GM19372 (cell line): ENCODE data around the gene ZDHHC1.

ENCODE experiments used
- ATAC-seq: cut with Tn5 transposase; IDR thresholded peaks from one replicate; pipeline ENCODE4 v1.9.1; 2021; ENCODE audit warnings: mild to moderate bottlenecking, low read depth, moderate library complexity; ENCODE audit not compliant: unreplicated experiment

The ZDHHC1 gene

DNA sequence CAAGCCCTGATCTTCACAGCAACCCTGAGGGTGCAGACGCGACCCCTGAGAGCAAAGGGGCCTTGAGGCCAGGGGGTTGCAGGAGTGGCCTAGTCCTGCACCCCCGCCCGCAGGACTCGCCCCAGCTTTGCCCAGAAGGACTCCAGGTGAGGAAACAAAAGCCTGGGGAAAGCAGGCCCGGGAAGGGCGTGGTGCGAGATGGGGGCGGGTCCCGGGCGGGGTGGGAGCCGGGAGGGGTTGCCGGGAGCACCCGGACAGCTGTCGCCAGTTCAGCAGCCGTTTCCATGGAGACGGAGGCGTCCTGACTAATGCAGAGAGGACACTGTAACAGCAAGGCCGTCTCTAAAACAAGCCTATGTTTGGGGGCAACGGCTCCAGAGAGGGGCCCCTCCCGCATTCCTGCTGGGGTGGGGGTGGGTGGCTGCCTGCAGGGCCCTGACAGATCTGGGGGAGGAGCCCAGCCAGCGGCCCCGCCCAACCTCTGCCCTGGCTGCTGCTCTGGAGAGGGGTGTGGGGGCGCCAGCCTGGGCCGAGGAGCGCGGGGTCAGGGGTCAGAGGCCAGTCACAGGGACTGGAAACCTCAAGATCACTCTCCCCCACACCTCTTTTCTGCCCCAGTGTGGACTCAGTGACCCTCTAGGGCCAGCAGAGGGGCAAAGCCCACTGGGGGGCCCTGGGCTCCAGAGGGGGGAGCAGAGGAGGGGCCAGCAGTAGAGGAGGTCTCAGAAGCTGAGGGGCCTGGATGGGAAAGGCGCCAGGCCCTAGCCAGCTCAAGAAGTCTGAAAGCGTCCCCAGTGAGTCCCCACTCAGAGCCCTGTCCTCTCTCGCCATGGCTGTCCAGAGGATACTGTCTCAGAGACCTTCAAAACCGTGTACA lies 19.9 kb downstream of the ZDHHC1 start:
- no peak for ATAC-seq

DNA sequence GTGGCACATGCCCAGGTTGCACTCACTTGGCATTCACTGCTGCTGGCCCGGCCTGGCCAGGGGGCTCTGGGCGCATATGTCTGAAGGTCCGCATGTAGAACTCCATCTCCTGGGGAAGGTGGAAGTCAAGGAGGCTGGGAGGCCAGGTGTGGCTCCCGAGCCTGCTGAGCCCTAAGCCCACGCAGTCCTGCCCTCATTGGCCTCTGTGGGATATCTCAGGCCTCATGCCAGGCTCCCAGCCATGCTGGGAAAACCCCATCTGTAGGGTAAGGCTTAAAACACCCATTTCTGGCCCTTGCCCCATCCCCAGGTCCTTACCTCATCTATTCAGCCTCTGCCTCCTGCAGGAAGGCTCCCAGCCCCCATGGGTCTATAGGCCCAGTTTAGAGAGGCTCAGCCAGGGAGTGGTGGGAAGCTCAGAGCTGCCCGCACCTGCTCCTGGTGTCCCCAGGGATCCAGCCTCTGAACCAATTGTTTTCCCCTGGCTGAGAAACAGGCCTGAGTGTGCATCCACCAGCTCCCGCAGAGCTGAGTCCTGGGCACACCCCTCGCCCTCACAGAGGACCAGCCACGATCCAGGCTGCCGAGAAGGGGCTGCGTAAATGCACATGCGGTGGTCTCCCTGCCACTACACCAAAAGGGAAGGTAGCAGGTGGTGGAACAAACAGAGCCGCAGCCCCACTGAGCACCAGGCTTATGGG lies 20.7 kb downstream of the ZDHHC1 start:
- ATAC-seq, result no peak

DNA sequence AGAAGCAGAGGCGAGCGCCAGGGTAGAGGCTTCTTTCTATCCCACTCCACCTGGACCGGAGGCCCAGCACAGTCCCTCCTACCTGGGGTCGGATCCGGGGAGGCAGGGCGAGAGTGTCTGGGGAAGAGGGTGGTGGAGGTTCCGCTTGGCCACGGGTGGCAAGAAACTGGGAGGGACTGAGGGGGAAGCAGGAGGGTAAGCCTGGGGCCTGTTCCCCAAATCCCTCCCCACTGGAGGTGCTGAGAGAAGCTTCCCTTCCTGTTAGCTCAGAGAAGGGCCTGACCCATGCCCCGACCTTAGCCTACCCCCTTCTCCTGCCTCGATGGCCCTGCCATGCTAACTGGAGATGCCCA lies 21.2 kb downstream of the ZDHHC1 start:
- ATAC-seq, result no peak

DNA sequence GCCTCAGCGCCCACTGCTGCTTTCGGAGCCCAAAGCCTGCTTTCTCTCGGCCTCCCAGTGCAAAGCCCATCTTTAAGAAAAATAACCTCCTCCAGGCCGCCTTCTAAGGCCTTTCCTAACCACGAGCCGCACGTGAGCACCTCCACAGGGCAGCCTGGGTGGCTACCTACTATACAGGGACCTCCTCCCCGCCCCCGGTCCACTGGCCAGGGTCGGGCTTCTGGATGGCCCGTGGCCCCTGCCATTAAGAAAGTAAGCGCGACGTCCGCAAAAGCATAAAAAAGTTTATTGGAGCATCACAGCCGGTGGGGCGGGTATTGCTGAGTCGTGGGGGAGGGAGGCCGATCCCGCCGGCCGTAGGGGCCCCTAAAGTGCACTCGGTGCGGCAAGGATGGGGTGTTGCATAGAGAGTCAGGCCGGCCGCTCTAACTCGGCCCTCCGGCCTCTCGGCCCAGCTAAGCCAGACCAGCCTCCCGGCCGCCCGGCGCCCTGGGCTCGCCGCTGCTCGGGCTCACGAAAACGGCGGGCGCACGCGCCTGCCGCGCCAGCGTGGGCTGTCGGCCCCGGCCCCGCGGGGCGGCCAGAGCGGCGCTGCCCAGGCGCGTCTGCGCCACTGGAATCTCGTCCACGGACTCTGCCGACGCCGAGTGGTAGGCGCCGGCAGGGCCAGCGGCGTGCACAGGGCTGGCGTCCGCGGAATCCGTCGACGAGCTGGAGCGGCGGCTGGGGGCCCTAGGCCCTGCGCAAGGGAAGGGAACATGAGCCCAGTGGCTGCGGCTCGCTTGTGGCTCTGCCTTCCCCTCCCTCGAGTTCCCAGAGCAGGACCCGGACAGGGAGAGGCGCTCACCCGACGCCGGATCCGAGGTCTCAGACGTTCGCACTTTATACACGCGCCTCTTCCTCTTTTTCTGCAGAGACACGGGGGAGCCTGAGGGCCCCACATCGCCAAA lies 21.8 kb downstream of the ZDHHC1 start:
- no peak for ATAC-seq

GRCh38 chr16:67393788-67394154 lies 22.5 kb downstream of the ZDHHC1 start:
- ATAC-seq, result no peak

DNA sequence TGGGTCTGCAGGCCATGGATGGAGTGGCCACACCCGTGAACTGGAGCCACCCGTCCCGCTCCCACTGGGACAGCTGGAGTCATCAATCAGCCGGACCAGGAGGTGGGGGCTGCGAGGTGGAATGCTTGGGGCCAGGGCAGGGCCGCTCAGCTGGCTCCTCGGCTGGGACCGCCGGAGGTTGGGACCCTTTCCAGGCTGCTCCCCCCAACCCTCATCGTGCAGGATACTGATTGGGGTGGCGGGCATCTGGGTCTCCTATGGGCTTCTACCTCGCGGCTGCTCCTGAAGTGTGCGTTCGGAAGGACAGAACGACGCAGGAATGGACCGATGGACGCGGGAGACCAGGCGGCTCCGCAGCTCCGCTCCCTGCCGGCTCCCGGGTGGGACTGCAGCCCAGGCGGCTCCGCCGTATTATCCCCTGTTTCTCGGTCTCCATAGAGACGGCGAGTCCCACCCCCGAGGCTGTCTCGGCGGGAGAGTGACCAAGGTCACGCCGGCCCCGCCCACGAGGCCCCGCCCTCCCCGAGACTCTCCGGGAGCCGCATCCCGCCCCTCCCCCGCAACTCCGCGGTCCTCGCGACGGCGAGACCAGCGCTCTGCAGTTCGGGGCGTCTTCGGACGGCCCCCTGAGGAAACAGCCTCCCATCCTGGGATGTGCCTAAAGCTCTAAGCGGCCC lies 23.0 kb downstream of the ZDHHC1 start, which contains the start of gene TPPP3:
TSS of gene TPPP3 (minus strand) at position 388 of the 677 bp plus-strand sequence. CDS start 2,387 bp downstream, outside the sequence.
- no peak for ATAC-seq

GRCh38 chr16:67392301-67393059 lies 23.8 kb downstream of the ZDHHC1 start:
- ATAC-seq, result no peak

GRCh38 chr16:67391424-67392300 lies 24.6 kb downstream of the ZDHHC1 start:
- no peak for ATAC-seq

DNA sequence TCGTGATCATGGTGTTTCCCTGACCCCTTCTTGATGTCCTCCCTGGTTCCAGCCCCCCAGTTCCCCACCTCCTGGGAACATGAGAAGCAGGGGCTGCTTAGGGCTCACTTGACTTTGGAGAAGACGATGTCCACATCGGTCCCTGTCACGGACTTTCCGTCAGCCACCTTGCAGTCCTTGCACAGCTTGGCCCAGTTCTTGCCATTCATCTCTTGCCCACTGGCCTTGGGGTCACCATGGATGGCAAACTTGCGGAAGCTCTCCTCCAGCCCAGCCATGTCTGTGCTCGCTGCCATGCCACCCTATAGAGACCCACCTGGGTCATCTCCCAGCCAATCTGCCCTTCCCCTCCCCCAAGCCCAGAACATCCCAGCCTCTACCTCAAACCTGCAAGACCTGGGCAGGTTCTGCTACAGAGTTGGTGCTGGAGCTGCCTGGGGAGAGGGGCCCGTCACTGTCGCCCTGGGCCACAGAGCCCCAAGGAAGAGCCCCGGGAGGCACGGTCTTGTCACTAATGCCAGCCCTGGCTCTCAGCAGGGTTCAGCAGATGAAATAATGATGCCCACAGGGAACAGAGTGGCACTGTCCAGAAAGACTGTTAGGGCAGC lies 25.4 kb downstream of the ZDHHC1 start:
- no peak for ATAC-seq

GRCh38 chr16:67389911-67390815 lies 26.1 kb downstream of the ZDHHC1 start:
- no peak for ATAC-seq

GRCh38 chr16:67388591-67388990 lies 27.7 kb downstream of the ZDHHC1 start:
- ATAC-seq, result no peak

DNA sequence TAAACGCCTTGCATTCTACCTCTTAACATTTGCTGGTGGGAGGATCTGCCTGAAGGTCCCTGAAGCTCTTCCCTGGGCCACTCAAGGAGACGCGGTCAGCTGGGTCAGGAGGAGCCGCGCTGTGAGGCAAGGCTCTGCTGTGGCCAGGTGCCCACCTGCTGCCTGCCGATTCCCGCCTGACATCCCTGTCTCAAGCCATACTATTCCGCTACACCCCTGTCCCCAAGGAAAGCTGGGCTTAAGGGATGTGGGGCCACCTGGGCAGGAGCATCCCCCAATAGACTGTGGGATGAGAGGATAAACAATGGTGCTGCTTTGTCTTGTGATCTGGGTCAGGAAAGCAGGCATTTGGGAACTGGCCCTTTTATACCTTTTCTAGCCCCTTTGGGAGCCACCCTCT lies 28.1 kb downstream of the ZDHHC1 start:
- ATAC-seq, result no peak

DNA sequence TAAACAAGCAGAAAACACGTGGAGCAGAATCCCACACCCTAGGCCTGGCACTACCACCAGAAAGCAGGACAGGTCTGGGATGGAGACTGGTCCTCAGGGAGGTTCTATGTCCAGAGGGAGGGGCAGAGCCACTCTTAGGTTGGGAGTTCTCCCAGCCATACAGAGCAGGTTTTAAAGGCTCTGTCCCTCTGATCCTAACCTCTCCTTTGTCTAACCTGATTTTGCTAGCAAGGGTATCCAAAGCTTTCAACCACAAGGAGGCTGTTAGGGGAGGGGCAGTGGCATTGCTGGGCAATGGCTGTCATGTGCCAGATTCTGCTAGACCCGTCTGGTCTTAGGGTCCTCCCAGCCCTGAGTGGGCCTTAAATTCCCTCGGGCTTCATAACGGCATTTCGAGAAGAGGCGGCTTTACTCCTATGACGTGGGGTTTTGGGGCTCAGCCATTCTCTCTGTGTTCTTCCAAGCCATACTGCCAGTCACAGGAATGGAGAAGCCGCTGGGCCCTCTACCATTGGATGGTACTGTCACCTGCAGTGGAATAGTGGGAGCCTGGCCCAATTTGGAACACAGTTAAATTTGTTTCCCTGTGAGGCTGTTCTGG lies 28.7 kb downstream of the ZDHHC1 start:
- no peak for ATAC-seq

GRCh38 chr16:67386861-67387455 lies 29.3 kb downstream of the ZDHHC1 start:
- ATAC-seq, result no peak

- no peak for ATAC-seq
Observed at GRCh38 chr16:67384778-67385510, 31.3 kb downstream of the ZDHHC1 start.

- ATAC-seq, result no peak
Observed at GRCh38 chr16:67383284-67383683, 33.0 kb downstream of the ZDHHC1 start.
